ENCODE measurements around the gene GDI1.

GDI1 gene

DNA sequence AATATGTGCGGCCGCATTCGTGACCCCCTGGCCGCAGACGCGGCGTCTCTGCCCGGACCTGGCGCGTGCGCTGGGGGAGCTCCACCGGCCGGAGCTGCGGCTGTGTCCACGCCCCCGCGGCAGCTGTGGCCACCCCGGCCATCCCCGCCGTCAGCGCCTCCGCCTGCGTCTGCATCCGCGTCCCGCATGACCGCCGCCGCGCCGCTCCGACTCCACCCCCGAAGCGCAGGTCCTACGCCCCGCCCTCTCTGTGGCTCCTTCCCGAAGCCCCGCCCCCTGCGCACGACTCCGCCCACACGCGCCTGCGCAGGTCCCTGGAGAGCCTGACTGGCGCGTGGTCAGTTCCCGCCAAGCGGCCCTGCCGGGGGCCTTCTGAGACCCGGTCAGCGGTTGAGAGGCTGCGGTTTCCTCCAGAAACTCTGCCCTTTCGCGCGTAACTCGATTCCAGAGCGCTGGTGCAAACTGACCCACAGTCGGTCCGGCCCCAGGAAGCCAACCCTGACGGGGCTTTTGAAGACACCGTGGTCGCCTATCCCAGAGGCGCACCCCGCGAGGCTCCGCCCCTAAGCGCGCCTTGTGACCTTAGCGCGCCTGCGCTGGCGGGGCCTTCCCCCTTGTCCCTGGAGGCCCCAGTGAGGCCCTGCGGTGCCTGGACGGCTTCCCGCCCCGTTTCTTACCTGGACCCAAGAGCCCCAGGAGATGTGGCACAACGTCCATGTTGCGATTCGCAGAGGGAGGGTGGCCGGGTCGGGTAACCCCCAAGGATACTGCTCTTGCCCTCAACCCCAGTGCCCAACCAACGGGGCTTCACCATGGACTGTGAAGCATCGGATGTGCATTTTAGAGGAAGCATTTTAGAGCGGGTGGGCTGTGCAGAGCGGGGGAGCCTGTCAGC is 42.0 kb downstream of the GDI1 start, which contains the start of gene LAGE3:
LAGE3 (minus strand) TSS at position 554 of the 895 bp plus-strand sequence; CDS start at position 188, 366 bp downstream.
- H3K14ac ChIP-seq (ENCODE audit: low read length in 2 of 2), result peak within 1 kb of the TSS in 1 of 2 experiments; percentile 32
- DNase-seq, result peak; percentile 88
- H3K9ac ChIP-seq (ENCODE audit: low read length), result peak within 1 kb of the TSS; percentile 88
- no peak within 1 kb of the TSS for H2BK5ac ChIP-seq (ENCODE audit: low read depth, low read length, poor library complexity, severe bottlenecking)
- no peak within 1 kb of the TSS for H2BK12ac ChIP-seq (ENCODE audit: low read length in 2 of 2)
- H3K27me3 ChIP-seq (ENCODE audit: control insufficient read depth in 1 of 2, insufficient read depth in 1 of 2, low read length in 2 of 2), result peaks cover 0 to 15% of the 10 kb centered on the region in 2 experiments
- H4K8ac ChIP-seq (ENCODE audit: low read length), result peak within 1 kb of the TSS; percentile 69
- peak within 1 kb of the TSS; percentile 52 for H3K4me2 ChIP-seq (ENCODE audit: low read length, poor library complexity, severe bottlenecking)
- H2AK5ac ChIP-seq (ENCODE audit: low read length, severe bottlenecking), result no peak within 1 kb of the TSS
- H3K36me3 ChIP-seq (ENCODE audit: control insufficient read depth in 1 of 2, insufficient read depth in 2 of 2, low read depth in 1 of 2, low read length in 2 of 2), result peaks cover 8 to 9% of the 10 kb centered on the region in 2 experiments
- peak within 1 kb of the TSS; percentile 52 to 80 for H3K4me3 ChIP-seq (ENCODE audit: insufficient read depth in 1 of 2, low read depth in 1 of 2, low read length in 2 of 2)
- H3K27ac ChIP-seq (ENCODE audit: low read length, poor library complexity, severe bottlenecking), result peak within 1 kb of the TSS; percentile 37
- peaks cover under 1% of the 10 kb centered on the region for H3K79me1 ChIP-seq (replicated peaks; ENCODE audit: low read length, poor library complexity, severe bottlenecking)
- peak within 1 kb of the TSS; percentile 57 to 70 for H3K18ac ChIP-seq (ENCODE audit: low read depth in 1 of 2, low read length in 2 of 2)
- WGBS, result 8% methylated on average over 60 of the region's 85 CpGs
- H3K23ac ChIP-seq (ENCODE audit: low read length in 2 of 2), result no peak within 1 kb of the TSS
- peak within 1 kb of the TSS; percentile 61 for H2BK120ac ChIP-seq (ENCODE audit: low read depth, low read length)
- no peak within 1 kb of the TSS for H2BK15ac ChIP-seq (ENCODE audit: low read depth, poor library complexity, severe bottlenecking)
- H4K91ac ChIP-seq (ENCODE audit: low read length), result peak within 1 kb of the TSS; percentile 75
- no peak within 1 kb of the TSS for H2AFZ ChIP-seq (ENCODE audit: low read depth, low read length)
- H3K4ac ChIP-seq (ENCODE audit: low read depth in 1 of 2, low read length in 2 of 2), result peak within 1 kb of the TSS in 1 of 2 experiments; percentile 87
- H3K9me3 ChIP-seq (ENCODE audit: control insufficient read depth, low read length), result no peaks in the 10 kb centered on the region
- peaks cover 17% of the 10 kb centered on the region for H3K4me1 ChIP-seq (ENCODE audit: control insufficient read depth, insufficient read depth, low read depth, low read length)

DNA sequence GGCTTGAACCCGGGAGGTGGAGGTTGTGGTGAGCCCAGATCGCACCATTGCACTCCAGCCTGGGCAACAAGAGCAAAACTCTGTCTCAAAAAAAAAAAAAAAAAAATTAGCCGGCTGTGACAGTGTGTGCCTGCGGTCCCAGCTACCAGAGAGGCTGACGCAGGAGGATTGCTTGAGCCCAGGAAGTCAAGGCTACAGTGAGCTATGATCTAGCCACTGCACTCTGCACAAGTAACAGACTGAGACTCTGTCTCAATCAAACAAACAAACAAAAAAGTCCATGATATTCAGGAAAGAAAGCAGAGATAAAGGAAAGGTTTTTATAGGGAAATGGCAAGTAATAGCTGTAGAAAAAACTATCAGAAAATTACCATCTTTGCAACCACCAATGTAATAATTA is 44.2 kb downstream of the GDI1 start:
- no peak overlapping the region for H4K91ac ChIP-seq (ENCODE audit: low read length)
- H3K27me3 ChIP-seq (ENCODE audit: control insufficient read depth in 1 of 2, insufficient read depth in 1 of 2, low read length in 2 of 2), result peaks cover 0 to 15% of the 10 kb centered on the region in 2 experiments
- H3K9me3 ChIP-seq (ENCODE audit: control insufficient read depth, low read length), result no peaks in the 10 kb centered on the region
- H3K4ac ChIP-seq (ENCODE audit: low read depth in 1 of 2, low read length in 2 of 2), result no peak overlapping the region
- no peak overlapping the region for H3K14ac ChIP-seq (ENCODE audit: low read length in 2 of 2)
- H3K36me3 ChIP-seq (ENCODE audit: control insufficient read depth in 1 of 2, insufficient read depth in 2 of 2, low read depth in 1 of 2, low read length in 2 of 2), result peaks cover 18 to 22% of the 10 kb centered on the region in 2 experiments
- peaks cover 11% of the 10 kb centered on the region for H3K79me1 ChIP-seq (replicated peaks; ENCODE audit: low read length, poor library complexity, severe bottlenecking)
- no peak overlapping the region for H3K18ac ChIP-seq (ENCODE audit: low read depth in 1 of 2, low read length in 2 of 2)
- H3K23ac ChIP-seq (ENCODE audit: low read length in 2 of 2), result no peak overlapping the region
- no peak overlapping the region for H3K9ac ChIP-seq (ENCODE audit: low read length)
- no peak overlapping the region for H3K27ac ChIP-seq (ENCODE audit: low read length, poor library complexity, severe bottlenecking)
- H3K4me3 ChIP-seq (ENCODE audit: insufficient read depth in 1 of 2, low read depth in 1 of 2, low read length in 2 of 2), result no peak overlapping the region
- no peak for DNase-seq
- H2BK5ac ChIP-seq (ENCODE audit: low read depth, low read length, poor library complexity, severe bottlenecking), result no peak overlapping the region
- no peak overlapping the region for H2BK15ac ChIP-seq (ENCODE audit: low read depth, poor library complexity, severe bottlenecking)
- H3K4me1 ChIP-seq (ENCODE audit: control insufficient read depth, insufficient read depth, low read depth, low read length), result peaks cover 33% of the 10 kb centered on the region
- H2BK12ac ChIP-seq (ENCODE audit: low read length in 2 of 2), result no peak overlapping the region
- no peak overlapping the region for H3K4me2 ChIP-seq (ENCODE audit: low read length, poor library complexity, severe bottlenecking)
- no peak overlapping the region for H2AFZ ChIP-seq (ENCODE audit: low read depth, low read length)
- no peak overlapping the region for H2AK5ac ChIP-seq (ENCODE audit: low read length, severe bottlenecking)
- H2BK120ac ChIP-seq (ENCODE audit: low read depth, low read length), result no peak overlapping the region
- WGBS, result no CpG with 5 or more reads among the region's 5 CpGs
- no peak overlapping the region for H4K8ac ChIP-seq (ENCODE audit: low read length)

DNA sequence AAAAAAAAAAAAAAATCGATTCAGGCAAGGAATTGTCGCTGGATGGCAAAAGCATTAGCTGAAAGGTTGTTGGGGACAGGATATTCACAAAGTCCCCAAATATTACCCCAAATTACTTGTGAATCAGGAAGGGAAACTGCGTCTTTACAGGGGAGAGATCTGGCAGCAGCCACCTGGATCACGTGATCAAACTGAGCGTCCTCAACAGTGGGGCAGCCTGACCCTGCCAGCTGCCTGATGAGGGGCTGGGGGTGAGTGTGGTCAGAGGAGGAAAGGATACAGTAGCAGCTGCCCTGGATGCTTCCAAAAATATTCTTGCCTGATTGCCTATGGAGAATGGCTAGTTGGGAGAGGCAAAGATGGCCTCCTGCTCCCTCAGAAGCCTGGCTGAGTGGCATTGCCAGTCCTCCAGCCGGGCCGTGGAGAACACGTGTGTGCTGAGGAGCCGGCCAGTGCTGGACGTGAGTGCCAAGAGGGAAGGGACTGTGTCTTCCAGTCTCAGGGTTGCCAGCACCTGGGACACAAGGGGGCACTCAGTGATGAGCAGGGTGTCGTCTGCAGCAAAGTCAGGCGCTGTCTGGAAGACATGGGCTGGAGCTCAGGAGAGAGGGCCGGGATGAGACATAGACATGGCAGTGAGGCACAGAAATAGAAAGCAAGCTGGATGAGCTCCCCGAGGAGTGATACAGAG is 45.1 kb downstream of the GDI1 start:
- H3K36me3 ChIP-seq (ENCODE audit: control insufficient read depth in 1 of 2, insufficient read depth in 2 of 2, low read depth in 1 of 2, low read length in 2 of 2), result peaks cover 18 to 22% of the 10 kb centered on the region in 2 experiments
- H2AFZ ChIP-seq (ENCODE audit: low read depth, low read length), result no peak overlapping the region
- no peak overlapping the region for H4K91ac ChIP-seq (ENCODE audit: low read length)
- H3K23ac ChIP-seq (ENCODE audit: low read length in 2 of 2), result no peak overlapping the region
- H2BK120ac ChIP-seq (ENCODE audit: low read depth, low read length), result no peak overlapping the region
- no peak overlapping the region for H2BK5ac ChIP-seq (ENCODE audit: low read depth, low read length, poor library complexity, severe bottlenecking)
- 82% methylated on average over 12 of the region's 14 CpGs for WGBS
- H2AK5ac ChIP-seq (ENCODE audit: low read length, severe bottlenecking), result no peak overlapping the region
- no peak overlapping the region for H3K4me2 ChIP-seq (ENCODE audit: low read length, poor library complexity, severe bottlenecking)
- no peak overlapping the region for H2BK12ac ChIP-seq (ENCODE audit: low read length in 2 of 2)
- no peak overlapping the region for H3K27ac ChIP-seq (ENCODE audit: low read length, poor library complexity, severe bottlenecking)
- no peak overlapping the region for H4K8ac ChIP-seq (ENCODE audit: low read length)
- no peaks in the 10 kb centered on the region for H3K9me3 ChIP-seq (ENCODE audit: control insufficient read depth, low read length)
- H3K18ac ChIP-seq (ENCODE audit: low read depth in 1 of 2, low read length in 2 of 2), result no peak overlapping the region
- peaks cover 31% of the 10 kb centered on the region for H3K4me1 ChIP-seq (ENCODE audit: control insufficient read depth, insufficient read depth, low read depth, low read length)
- no peak overlapping the region for H3K14ac ChIP-seq (ENCODE audit: low read length in 2 of 2)
- H3K27me3 ChIP-seq (ENCODE audit: control insufficient read depth in 1 of 2, insufficient read depth in 1 of 2, low read length in 2 of 2), result peaks cover 0 to 12% of the 10 kb centered on the region in 2 experiments
- no peak overlapping the region for H3K4me3 ChIP-seq (ENCODE audit: insufficient read depth in 1 of 2, low read depth in 1 of 2, low read length in 2 of 2)
- DNase-seq, result no peak
- H3K9ac ChIP-seq (ENCODE audit: low read length), result no peak overlapping the region
- peaks cover 11% of the 10 kb centered on the region for H3K79me1 ChIP-seq (replicated peaks; ENCODE audit: low read length, poor library complexity, severe bottlenecking)
- no peak overlapping the region for H3K4ac ChIP-seq (ENCODE audit: low read depth in 1 of 2, low read length in 2 of 2)
- no peak overlapping the region for H2BK15ac ChIP-seq (ENCODE audit: low read depth, poor library complexity, severe bottlenecking)

DNA sequence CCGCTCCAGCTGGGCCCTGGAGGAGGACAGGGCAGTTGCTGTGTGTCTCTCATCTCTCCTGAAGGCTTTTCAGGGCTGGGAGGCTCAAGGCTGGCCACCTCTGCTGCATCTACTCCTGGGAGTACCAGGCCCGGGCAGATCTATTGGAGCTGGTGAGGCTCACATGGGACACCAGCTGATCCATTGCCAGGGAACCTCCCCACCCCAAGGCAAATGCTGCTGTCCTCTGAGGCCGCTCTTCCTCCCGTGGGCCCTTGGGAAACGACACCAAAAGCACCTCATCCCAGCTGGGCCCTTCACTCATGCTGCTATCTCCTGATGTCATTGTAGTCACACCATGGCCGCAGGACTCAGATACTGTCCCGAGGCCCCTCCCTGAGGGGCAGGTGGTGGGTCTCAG is 45.8 kb downstream of the GDI1 start:
- Histone ChIP-seq H3K14ac (ENCODE audit: low read length in 2 of 2) (no peak overlapping the region), H3K23ac (ENCODE audit: low read length in 2 of 2) (no peak overlapping the region), H3K27me3 (ENCODE audit: control insufficient read depth in 1 of 2, insufficient read depth in 1 of 2, low read length in 2 of 2) (peaks cover 0 to 12% of the 10 kb centered on the region in 2 experiments), H3K4me3 (ENCODE audit: insufficient read depth in 1 of 2, low read depth in 1 of 2, low read length in 2 of 2) (no peak overlapping the region), H3K9ac (ENCODE audit: low read length) (no peak overlapping the region), H2AFZ (ENCODE audit: low read depth, low read length) (no peak overlapping the region), H2BK120ac (ENCODE audit: low read depth, low read length) (no peak overlapping the region), H3K4ac (ENCODE audit: low read depth in 1 of 2, low read length in 2 of 2) (no peak overlapping the region), H3K4me1 (ENCODE audit: control insufficient read depth, insufficient read depth, low read depth, low read length) (peaks cover 32% of the 10 kb centered on the region), H4K91ac (ENCODE audit: low read length) (no peak overlapping the region), H3K18ac (ENCODE audit: low read depth in 1 of 2, low read length in 2 of 2) (no peak overlapping the region), H3K27ac (ENCODE audit: low read length, poor library complexity, severe bottlenecking) (no peak overlapping the region), H3K9me3 (ENCODE audit: control insufficient read depth, low read length) (no peaks in the 10 kb centered on the region), H2BK15ac (ENCODE audit: low read depth, poor library complexity, severe bottlenecking) (no peak overlapping the region), H3K4me2 (ENCODE audit: low read length, poor library complexity, severe bottlenecking) (no peak overlapping the region), H2BK5ac (ENCODE audit: low read depth, low read length, poor library complexity, severe bottlenecking) (no peak overlapping the region), H2BK12ac (ENCODE audit: low read length in 2 of 2) (no peak overlapping the region), H2AK5ac (ENCODE audit: low read length, severe bottlenecking) (no peak overlapping the region), H3K36me3 (ENCODE audit: control insufficient read depth in 1 of 2, insufficient read depth in 2 of 2, low read depth in 1 of 2, low read length in 2 of 2) (peaks cover 22 to 27% of the 10 kb centered on the region in 2 experiments), H4K8ac (ENCODE audit: low read length) (no peak overlapping the region), H3K79me1 (replicated peaks; ENCODE audit: low read length, poor library complexity, severe bottlenecking) (peaks cover 14% of the 10 kb centered on the region)
- 98% methylated on average over 7 of the region's 7 CpGs for WGBS
- no peak for DNase-seq

All from mesenchymal stem cell (in vitro differentiated cells and primary cell).